HG03354 (cell line): ENCODE data around the gene ERBB3.
A peak's percentile ranks its signal among the peaks of the same experiment; 100 is the strongest.

ENCODE experiments used
- ATAC-seq: cut with Tn5 transposase; IDR thresholded peaks from one replicate; pipeline ENCODE4 v1.9.1; 2021; ENCODE audit warnings: mild to moderate bottlenecking; ENCODE audit not compliant: unreplicated experiment, poor library complexity, severe bottlenecking

Gene ERBB3

DNA sequence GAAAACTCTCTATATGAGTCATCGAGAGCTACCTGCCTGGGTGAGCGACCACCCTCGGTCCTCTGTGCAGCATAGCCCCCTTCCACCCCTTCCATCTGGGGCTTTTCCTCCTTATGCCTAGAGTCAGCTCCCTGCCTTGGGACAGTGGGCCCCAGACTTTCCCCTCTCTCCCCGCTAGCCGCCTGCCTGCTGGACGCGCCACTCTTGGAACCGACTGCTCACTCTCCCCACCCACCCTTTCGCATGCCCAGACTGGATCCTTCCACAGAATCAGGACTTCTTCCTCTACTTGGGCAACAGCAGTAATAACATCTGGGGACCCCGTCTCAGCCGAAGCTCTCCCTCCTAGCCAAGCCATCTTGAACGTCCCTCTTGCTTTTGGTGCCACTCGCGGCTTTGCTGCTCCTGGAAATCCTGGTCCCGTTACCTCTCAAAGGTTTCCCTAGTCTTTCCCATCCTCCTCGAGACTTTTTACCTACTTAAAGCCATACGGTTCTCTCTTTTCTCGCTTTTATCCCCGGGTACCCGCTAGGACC lies 48.8 kb downstream of the ERBB3 start:
- no peak for ATAC-seq

- ATAC-seq = peak; percentile 27
These were observed 49.4 kb downstream of the ERBB3 start for GRCh38 chr12:56129206-56129941.

DNA sequence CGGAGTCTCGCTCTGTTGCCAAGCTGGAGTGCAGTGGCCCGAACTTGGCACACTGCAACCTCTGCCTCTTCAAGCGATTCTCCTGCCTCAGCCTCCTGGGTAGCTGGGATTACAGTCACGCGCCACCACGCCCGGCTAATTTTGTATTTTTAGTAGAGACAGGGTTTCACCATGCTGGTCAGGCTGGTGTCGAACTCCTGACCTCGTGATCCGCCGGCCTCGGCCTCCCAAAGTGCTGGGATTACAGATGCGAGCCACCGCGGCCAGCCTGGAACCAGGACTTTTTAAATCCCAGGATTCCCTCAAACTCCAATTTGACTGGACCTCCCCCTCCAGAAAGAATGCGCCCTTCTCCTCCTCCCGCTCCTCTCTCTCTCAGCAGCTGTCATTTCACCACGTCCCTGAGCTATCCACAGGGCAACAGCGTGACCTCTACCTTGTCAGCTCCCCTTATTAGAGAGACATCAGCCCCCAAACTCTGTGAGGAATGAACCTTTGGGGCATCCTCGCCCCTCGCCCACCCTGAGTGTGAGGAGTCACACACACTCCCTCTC lies 50.1 kb downstream of the ERBB3 start:
- no peak for ATAC-seq

DNA sequence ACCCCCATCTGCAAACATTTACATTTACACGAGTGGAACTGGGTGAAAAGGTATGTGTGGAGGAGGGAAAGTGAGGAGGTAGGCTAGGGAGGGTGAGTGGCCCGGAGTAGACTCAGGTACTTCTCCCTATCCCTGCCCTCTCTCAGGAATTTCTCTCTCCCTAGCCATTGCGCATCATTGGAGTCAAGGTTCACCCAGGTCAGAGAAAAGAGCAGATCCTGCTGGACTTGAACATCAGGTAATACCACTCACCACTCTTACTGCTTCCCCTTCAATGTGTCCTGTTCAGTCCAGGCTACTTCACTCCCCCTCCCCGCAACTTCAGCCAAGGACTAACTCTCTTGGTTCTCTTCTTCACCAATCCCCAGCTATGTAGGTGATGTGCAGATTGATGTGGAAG lies 50.9 kb downstream of the ERBB3 start:
- no peak for ATAC-seq

DNA sequence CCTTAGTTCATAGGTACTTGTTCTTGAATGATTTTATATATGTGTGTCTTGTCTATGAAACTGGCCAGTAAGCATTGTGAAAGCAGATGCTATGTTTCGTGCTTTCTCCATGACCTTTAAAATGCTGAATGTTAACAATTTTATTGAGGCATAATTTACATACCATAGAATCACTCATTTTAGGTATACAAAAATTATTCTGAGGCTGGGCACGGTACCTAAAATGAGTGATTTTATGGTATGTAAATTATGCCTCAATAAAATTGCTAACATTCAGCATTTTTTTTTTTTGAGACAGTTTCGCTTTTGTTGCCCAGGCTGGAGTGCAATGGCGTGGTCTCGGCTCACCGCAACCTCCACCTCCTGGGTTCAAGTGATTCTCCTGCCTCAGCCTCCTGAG lies 54.9 kb downstream of the ERBB3 start:
- no peak for ATAC-seq

- no peak for ATAC-seq
These were observed 58.0 kb downstream of the ERBB3 start for GRCh38 chr12:56137853-56138571.

GRCh38 chr12:56141946-56142784 lies 62.2 kb downstream of the ERBB3 start:
- ATAC-seq = no peak

GRCh38 chr12:56143217-56143616 lies 63.3 kb downstream of the ERBB3 start:
- no peak for ATAC-seq

GRCh38 chr12:56143870-56144269 lies 63.9 kb downstream of the ERBB3 start:
- no peak for ATAC-seq

GRCh38 chr12:56145217-56145616 lies 65.3 kb downstream of the ERBB3 start:
- ATAC-seq = no peak

DNA sequence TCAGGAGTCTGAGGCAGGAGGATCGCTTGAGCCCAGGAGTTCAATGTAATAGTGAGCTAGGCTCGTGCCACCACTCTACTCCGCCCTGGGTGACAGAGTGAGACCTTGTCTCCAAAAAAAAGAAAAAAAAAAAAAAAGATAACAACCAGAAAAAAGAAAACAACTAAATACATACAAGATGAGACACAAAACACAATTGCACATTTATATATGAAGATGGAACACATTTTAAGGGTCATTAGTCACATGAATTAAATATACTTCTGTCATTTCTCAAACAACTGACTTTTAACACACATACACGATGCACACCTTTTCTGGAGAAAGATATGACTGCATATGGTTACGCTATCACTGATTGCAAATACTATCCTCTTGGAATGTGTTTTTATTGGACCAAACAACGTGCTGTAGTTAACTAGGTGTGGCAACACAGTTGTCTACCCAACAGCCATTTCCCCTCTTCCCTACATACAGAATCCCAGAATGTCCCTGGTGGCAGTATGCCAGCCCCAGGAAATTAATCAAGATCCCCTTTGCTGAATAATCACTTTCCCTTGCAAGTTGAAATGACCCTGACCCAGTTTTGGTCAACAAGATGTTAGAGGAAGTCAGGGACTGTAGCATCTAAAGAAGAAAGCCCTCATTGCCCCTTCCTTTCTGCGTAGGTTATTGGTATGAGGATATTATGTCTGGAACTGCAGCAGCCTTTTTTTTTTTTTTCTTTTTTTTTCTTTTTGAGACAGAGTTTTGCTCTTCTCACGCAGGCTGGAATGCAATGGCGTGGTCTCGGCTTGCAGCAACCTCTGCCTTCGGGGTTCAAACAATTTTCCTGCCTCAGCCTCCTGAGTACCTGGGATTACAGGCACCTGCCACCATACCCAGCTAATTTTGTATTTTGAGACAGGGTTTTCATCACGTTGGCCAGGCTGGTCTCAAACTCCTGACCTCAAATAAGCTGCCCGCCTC lies 66.8 kb downstream of the ERBB3 start:
- ATAC-seq = no peak

DNA sequence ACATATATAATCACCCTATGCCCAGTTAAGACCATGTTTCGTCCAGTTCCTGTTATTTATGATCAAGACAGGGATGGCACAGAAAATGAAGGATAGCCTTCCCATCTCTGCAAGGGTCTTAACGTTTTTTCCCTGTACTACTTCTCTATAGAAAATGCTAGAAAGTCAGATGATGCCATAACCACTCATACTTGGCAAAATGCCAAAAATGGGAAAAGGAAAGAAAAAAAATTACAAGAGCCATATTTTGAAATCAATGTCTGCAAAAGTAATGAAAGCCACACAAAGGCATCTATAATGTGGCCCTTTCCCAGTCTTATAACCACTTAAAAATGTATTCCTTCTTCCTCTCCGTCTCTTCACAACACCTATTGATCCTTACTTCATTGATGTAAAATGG lies 70.6 kb downstream of the ERBB3 start:
- ATAC-seq = no peak

GRCh38 chr12:56151672-56152131 lies 71.7 kb downstream of the ERBB3 start:
- ATAC-seq = peak; percentile 64

- ATAC-seq = peak; percentile 83
These were observed 72.3 kb downstream of the ERBB3 start, which contains the start of gene MYL6B for GRCh38 chr12:56152132-56152755. Gene MYL6B, plus strand, starts transcription at chr12:56152587. Its CDS starts 1,332 bp downstream, at chr12:56153919.
